Esophagus mucosa (tissue), 1 donor: ENCODE results near the gene ERMARD. TPM values are rescaled to one million over a fixed set of nuclear protein-coding genes. Genes with fewer than 3 reads are reported as not detected.

ENCODE experiments used
- ATAC-seq: fragments of 200-7000 bp; cut with Tn5 transposase; one replicate; pipeline ENCODE4 v1.9.1; 2020
- total RNA-seq: library from RNA; stranded (reverse); gene quantifications from one replicate; pipeline ENCODE4 v1.2.4, GENCODE V29; 2023
- donor health status: DM: yes; HTN: yes; CAD: no.

ERMARD gene
- total RNA-seq, 1 donor from 2014 or later, result 19.6 TPM

DNA sequence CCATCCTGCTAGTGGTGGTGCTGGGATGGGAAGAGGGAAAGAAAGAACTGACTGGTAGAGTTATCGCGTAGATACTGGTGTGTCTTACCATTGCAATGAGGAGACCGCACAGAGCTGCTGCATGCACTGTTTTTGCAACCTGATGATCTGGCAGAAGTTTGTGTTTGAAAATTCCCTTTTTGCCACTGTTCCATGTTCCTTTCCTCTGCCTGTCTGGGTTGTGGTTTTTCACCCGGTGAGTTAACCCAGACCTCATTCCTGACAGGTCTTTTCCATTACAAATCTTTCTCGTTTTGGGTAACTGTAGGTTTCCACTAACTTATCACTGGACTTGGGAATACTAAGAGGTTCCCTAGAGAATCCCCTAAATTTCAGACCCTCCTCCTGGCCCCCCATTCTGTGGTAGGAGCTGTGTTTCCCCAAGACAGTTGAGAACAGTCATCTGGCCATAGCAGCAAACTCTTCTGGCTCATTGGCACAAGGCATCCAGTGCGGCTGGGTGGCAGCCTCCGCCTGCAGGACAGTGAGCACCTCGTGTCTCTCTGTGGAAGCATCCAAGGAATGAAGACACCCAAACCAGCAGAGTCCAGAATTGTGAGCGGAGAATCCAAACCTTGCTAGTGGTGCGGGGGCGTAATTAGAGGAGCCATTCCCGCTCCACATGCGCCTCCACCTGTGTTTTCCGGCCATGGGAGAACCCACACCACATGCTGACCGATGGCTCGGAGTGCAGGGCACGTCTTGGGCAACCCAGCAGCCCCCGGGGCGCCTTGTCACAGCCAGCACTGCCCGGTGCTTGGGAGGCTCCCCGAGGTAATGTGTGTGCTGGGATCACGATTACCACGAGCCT lies 32.8 kb downstream of the ERMARD start:
- no peak for ATAC-seq

DNA sequence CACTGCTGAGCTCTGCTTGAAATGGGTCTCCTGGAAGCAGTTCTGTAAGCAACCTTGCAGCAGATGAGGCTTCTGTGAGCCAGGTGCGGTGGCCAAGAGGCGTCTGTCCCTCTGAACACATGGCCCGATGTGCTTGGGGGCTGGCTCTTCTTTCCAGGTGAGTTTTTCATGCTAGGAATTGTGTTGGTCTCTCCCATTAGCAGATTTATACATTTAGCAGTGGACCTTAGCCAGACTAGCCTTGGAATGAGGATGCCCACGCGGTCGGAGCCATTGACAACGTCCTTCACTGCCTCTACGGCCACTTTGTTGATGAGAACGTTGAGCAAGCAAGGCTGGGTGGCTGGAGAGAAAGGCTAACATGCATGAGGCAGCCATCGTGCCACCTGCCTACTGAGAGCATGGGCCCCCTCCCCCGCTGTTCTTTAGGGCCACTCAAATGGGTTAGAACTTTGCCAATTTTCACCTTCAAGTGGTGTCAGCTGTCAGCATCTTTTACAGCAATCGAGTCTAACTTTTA lies 33.5 kb downstream of the ERMARD start:
- ATAC-seq, result no peak

DNA sequence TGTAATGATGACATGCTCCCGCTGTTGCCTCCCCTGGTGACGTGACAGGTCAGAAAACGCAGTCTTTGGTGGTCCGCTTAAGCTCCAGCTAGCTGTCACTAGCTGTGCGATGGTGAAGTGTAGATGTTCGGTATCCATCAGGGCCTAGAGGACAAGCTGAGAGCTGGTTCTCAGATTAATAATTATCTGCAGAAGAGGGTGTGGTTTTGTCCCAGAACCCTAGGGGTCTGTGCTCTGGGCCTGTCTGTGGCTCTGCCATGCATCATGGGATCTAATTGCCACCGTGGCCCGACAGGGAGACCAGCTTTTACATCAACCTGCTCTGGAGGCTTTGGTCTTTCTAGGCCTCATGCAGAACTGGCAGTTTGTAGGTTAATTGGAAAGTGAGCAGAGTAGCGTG lies 34.1 kb downstream of the ERMARD start:
- no peak for ATAC-seq

DNA sequence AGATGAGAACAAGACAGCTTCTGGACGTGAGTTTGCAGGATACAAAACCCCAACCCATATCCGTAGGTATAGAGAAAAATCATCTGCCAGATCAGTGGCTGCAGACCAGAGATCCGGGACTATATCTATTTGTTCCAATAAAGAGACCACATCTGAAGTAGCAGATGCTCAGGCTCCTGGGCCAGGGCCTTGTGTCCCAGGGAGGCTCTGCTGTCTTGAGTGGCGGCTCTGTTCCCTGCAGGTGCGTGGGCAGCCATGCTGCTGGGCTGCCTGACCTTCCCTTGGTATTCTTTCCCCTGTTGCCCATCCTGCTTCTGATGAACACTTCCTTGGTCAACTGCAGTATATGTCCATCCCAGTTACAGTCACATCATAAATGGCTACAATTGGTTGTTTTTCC lies 34.9 kb downstream of the ERMARD start:
- no peak for ATAC-seq

DNA sequence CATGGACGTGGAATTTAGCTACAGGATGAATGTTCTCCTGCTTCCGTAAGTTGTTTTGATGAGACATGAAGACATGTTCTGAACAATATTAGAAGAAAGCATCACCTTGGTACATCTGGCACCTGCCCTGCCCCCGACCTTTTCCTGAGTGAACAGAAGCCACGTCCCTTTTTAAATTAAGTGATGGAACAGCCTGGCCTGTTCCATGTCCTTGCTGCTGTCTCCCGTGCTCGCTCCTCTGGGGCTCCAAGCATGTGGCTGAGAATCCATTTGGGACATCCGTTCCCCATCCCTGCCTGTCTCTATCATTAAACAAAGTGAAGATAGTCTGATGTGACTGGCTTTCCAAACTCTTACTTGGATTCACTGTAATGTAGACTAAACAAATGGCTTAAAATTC lies 36.4 kb downstream of the ERMARD start:
- no peak for ATAC-seq

DNA sequence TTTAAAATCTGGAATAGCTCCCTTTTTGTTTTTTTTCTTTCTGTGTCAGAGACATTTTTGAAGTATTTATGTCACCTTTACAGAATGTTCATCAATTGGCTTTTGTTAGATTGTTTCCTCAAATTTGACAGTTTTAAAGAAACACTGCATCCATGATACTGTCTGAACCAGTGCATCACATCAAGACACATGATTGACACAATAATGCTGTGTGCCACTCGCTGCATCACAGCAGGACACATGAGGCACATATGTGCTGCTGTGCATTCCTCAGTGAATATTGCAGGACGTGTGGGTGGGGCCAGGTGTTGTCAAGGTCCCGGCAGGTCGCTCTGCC lies 37.4 kb downstream of the ERMARD start:
- no peak for ATAC-seq

DNA sequence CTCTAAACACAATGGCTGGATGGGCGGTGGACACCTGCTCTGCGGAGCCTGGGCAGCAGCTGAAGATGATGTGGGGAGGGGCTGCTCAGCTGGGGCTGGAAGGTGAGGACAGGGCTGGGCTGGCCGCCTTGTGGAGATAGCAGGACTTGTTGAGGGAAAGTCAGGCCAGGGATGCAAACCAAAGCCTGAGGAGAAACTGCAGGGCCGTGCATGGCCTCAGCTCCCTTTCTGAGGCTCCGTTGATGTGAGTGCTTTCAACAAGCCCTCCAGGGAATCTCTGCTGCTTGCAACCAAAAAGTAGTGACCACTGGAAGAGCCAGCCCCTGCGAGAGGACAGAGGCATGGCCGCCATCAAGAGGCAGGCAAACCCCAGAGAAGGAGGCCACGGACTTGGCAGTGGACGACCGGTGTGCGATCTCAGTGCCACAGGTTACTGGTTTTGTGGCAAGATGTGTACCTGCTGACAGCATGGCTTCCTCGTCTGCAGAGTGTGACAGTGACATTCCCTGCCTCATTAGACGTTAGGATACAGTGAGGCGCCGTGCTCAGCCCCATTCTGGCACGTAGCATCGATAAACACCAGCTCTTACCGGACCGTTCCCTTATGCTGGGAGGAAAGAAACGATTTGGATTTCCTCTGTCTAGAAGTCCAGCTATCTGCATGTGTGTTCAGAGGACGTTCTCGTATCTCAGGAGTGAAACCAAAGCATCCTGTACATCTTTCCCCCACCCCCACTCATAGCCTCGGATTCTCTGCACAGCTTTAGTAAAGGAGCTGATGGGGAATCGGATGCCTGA lies 37.9 kb downstream of the ERMARD start:
- ATAC-seq, result no peak

DNA sequence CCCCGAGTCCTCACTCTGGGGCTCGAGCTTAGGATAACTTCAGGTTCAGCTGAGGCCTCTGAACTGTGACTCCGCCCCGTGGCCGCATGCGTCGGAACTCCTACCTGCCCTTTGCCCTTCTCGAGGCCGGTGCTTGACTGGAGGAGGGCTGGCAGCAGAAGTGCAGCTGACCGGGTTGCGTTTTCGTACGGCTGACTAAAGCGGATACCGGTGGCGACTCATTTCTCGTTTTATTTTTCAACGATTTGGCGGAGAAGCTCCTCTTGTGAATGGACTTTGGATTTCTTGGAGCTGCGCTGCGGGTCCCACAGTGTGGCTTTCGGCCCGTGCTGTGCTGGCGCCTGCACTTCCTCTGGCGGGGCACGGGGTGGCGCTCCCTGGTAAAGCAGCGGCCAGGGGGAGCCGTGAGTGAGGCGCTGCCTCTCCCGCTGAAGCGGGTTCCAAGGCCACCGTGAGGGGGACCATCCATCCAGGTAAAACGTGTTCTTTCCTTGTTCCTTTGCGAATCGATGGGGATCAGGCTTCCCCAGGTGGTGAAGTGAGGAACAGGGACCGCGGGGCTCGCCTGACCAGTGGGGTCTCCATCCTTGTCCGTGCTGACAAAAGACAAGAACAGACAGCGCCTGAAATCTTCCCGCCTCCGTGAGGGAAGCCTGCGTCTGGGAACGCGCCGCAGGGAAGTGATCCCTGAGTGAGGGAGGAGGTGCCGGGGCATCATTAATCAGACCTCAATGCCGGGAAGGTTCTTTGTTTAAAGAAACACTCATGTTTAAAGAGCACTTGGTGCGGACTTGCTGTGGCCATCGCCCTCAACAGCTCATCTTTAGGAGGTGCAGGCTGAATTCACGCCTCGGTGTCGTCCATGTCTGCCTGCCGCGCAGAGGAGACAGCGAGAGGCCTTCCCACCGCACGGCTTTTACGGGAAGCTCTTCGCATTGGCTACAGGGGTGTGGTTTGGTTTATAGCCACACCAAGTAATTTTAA lies 38.8 kb downstream of the ERMARD start:
- peak; percentile 92 for ATAC-seq

DNA sequence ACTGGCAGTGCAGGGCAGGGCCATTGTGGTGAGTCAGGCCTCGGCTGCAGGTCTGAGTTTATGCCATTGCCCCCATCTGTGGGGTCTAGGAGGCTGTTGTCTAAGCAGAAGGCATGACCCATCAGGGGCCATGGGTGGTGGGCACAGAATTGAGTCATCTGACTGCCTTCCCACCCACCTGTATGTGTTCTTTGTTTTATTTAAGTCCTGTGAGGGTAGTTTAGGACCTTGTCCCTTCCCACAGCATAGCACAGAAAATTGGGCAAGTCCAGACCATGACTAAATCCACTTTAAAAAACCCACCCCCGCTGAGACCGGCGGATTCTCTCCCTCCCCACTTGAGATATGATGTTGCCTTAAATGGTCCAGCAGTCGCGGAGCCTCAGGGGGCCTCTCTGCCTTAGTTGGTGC lies 40.3 kb downstream of the ERMARD start:
- ATAC-seq, result no peak

DNA sequence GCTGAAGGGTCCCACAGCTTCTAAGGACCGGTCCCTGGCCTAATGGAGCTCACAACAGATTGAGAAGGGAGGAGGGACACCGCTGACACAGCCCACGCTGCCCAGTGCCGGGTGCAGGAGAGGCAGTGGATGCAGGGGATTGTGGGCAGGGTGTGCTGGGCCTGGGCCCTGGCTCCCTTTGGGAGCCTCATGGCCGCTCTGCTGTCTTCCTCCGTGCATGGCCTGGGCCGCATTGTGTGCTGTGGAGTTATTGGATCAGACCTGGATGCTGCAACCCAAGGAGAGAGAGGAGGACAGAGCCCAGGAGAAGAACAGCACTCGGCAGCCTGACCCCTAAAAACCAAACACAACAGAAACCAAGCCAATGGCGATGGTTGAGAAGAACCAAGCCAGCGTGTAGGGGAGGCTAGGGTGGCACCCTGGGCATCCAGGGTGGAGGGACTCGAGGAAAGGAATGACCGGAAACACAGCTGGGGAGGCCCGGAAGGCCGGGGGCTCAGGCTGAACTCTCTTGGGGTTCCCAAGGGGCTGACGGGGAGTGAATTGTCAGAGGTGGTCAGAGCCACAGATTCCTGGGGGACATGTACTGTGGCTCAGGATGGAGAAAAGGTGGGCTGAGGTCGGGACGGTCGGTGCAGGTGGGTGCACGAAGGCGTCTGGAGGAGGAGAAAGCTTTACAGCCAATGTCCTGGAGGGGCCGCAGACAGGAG lies 41.0 kb downstream of the ERMARD start:
- ATAC-seq, result no peak

DNA sequence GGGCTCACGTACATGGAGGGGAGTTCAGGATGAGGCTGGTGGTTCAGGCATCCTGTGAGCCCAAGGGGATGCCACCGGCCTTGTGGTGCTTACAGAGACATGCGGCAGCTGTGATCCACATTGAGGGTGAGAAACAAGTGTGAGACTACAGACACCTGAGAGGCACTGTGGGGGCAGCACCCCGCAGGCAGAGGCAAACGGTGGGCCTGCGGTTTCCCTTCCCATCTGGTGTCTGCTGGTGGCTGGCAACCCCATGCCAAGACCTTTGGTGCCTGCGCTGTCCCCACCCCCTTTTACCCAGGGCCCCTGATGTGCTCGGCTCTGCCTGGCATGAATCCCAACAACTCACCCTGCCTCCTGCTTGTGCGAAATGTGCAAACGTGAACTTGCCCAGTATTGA lies 42.0 kb downstream of the ERMARD start:
- no peak for ATAC-seq

DNA sequence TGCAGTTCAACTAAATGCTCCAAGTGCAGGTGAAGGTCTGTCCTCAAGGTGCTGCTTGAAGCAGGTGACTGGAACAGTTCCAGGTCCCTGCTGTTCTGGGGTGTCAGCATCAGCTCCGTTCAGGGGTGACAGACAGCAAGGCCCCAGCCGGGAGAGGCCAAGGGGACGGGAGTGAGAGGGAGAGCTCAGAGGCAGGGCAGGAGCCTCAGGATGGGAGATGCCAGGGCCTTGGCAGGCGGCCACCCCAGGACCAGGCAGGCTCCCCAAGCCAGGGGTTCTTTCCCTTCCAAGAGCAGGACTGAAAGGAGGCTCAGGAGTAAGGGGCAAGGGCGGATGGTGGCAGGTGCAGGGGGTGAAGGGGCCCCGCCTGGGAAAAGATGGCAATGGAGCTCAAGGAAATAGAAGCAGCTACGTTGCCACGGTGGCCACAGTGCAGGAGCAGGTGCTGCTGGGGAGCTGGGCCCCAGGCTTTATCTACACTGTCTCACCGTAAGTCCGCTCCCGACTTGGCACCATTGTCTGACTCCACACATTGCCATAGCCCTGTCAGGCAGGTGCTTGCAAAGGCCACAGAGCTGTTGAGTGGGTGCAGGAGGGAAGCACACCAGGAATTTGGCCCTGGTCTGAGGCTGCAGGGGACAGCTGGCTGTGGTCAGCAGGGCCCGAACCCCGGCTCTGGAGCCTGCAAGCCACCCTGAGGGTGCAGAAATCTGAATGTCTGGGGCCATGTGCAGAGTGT lies 43.1 kb downstream of the ERMARD start:
- ATAC-seq, result no peak

DNA sequence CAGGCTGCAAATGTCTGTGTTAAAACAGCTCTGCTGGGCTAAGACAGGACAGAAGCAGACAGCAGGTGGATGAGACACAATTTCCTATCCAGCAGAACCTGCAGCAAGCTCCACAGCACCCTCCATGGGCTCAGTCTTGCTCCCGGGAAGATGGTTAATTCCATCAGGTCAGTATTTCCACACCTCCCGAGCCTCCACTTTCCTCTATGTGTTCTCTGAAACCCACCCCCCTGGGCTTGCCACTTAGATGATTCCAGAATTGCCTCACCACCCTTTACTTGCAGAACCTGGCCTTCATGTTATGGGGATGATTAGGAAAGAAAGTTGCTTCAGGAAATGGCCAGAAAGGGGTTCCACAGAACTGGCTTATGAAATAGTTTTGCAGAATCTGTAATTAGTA lies 43.8 kb downstream of the ERMARD start:
- no peak for ATAC-seq

DNA sequence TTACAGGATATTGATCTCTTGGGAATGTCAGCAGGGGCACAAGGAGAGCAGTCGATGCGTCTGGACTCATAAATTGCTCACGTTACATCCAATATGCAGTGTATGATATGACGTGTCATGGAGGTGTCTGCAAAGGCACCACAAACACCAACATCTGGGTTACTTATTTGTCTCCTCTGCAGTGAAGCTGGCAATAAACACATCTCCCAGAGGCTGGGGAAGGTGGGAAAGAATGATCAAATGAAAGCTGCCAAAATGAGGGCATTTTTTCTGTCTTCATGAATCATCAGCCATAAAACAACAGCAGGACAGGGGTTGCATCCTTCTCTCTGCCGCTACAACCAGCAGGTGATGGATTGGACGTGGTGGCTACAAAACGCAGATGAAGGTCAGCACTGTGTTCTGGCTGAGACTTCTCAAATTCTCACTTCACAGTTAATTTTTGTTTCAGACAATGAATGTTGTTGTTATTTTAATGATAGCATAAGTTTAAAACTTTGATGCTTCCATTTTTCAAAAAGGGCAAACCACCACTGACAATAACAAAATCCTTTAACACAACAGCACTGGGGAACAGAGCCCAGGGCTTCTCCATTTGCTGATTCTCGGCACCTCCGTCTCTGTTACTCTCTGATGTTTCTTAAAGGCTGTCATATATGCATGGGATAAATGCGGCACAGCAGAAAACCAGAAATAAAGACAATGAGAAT lies 47.5 kb downstream of the ERMARD start:
- ATAC-seq, result no peak

DNA sequence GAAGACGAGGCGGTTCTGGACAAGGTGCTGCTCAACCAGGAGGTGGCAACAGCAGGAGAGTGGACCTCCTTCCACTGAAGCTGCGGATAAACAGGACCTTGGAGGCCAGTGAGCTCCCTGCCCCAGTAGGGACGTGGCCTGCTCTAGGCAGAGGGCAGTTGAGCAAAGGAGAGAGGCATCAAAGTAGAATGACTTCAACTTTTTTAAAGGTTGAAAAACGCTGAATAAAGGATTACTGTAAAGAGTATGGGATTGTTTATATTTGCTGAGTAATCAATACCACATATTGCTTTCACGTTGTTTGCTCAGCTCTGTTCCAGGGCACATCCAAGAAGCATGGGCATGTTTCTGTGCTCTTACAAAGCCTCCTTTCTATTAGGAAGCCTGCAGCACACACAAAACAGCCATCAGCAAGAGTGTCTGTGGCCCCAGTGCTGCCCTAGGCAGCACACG lies 48.1 kb downstream of the ERMARD start:
- ATAC-seq, result no peak

DNA sequence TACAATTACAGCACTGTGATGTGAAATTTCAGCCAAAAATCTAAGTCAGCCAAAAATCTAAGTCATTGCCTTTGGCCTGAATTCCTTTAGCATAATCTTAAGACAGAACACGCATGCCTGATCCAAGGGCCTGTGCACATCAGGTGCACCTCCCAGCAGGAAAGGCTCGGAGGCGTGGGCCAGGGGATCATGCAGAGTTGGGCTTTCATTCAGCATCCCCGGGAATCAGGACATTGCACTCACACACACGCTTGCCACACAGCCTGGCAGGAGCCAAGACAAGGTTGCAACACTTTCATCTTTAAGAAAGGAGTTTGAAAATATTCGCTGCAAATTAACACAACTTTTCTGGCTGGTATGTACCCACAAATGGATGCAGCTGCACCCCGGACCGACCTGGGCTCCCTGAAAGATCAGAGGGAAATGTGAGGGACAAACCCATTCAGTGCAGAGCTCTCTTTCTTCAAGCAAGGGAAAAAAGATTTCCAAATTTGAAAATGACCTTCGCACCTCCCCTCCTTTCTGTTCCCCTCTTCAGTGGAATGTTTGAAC lies 48.8 kb downstream of the ERMARD start:
- ATAC-seq, result no peak

DNA sequence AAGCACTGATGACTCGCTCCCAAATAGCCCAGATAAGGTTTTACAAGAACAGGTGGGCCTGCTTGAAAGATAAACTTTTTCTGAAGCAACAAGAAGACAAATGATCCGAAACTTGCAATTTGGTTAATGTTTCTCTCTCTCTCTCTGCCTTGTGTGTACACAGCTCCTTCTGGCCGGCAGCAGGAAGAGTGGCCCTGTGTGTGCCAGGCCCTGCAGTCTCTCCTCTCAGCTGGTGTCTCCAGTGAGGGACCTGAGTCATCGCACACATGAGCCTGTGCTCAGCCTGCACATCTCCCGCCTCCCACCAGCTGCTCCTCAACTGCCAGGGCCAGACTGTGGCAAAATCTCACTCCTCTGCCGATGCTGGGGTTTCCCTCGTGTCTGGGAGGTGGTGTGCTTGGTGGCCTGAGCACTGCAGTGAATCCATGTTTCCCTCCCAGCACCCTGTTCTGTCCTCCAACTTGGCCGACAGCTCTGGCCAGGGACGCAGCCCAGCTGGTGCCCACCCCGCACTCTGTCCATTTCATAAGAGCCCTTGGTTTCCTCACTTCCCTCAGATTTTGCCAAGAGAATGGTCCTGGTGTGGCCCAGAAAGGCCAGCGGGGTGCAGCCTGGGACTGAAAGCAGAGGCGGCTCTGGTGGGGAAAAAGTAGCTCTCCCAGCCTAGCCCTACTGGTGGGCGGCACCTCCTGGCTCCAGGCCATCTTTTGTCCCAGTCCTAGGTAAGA lies 49.4 kb downstream of the ERMARD start:
- peak; percentile 72 for ATAC-seq

DNA sequence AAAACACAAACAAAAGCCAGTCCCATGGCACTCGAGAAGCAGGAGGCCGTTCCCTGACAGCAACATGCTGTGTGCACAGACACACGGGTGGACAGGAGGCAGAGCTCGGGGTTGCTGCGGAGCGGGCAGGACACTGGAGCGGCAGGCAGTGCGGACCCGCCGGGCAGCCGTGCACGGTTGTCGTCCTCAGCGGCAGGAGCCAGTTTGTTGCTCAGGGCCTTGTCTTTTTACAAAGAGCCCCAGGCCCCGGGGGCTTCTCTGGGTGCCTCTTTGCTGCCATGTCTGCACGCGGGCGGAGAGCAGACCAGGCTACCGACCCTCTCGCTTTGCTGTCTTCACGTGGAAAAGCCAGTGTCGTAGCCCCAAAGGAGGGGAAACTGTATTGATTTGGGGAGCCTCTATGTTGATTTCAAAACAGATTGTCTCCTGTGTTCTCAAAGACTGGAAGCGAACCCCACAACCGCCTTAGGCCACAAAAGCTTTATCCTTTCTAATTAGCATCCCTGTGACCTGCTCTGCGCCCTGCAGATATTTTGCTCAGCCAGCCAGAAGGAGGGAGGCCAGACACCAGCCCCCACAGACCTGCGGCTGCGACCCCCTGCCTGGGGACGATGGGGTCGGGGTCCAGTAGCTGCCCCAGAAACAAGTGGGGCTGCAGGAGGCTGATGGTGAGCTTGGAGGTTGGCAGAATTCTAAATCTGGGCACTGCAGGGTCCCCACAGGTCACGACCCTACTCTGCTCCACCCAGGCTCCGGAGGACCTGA lies 50.2 kb downstream of the ERMARD start:
- ATAC-seq, result no peak

DNA sequence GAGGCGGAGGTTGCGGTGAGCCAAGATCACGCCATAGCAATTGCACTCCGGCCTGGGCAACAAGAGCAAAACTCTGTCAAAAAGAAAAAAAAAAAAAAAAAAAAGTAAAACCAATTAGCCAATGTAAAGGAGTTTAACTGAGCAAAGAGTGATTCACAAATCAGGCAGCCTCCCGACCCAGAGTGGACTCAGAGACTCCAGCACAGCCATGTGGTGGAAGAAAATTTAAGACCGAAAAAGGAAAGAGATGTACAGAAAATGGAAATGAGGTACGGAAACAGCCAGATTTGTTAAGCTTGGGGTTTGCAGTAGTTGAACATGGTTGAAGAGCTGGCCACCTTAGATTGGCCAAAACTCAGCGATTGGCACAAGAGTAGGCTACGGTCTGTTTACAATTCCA lies 51.4 kb downstream of the ERMARD start:
- ATAC-seq, result no peak
